HepG2 (cell line): ENCODE measurements around the gene P3H4. TPM values are rescaled to one million over a fixed set of nuclear protein-coding genes. Genes with fewer than 3 reads are reported as not detected.

Experiments
- ELK4 ChIP-seq: sonication (generic); formaldehyde crosslinking; IDR thresholded peaks from 2 replicates; pipeline ENCODE4 v1.9.0; 2021; ENCODE audit warnings: missing genetic modification reagents, borderline replicate concordance
- HNRNPL ChIP-seq: fragments of 200-400 bp; formaldehyde crosslinking; IDR thresholded peaks from 2 replicates; pipeline ENCODE4 v1.6.1; 2017; ENCODE audit warnings: mild to moderate bottlenecking, low read depth, low read length
- NFAT5 ChIP-seq: sonication (generic); formaldehyde crosslinking; IDR thresholded peaks from 2 replicates; pipeline ENCODE4 v1.4.0; 2020; ENCODE audit warnings: missing genetic modification reagents
- NONO ChIP-seq, 2 experiments: fragments of 450-650 bp in 1 of 2; sonication (generic) in 1 of 2; formaldehyde crosslinking in 1 of 2; IDR thresholded peaks in 1 of 2; conservative IDR thresholded peaks in 1 of 2; 2 replicates each; pipeline versions ENCODE4 v1.6.1 to v1.8.0; 2017 to 2022; ENCODE audit warnings: mild to moderate bottlenecking in 1 of 2, missing genetic modification reagents in 1 of 2, moderate library complexity in 1 of 2
- TFAP4 ChIP-seq: sonication (generic); IDR thresholded peaks from 2 replicates; pipeline ENCODE4 v1.6.1; 2016; ENCODE audit warnings: low read depth, borderline replicate concordance
- TRIM24 ChIP-seq: sonication (generic); formaldehyde crosslinking; IDR thresholded peaks from 2 replicates; pipeline ENCODE4 v1.8.0; 2022; ENCODE audit warnings: mild to moderate bottlenecking, missing genetic modification reagents
- ZNF142 ChIP-seq: sonication (generic); formaldehyde crosslinking; IDR thresholded peaks from 2 replicates; pipeline ENCODE4 v1.4.0; 2020; ENCODE audit warnings: missing genetic modification reagents
- ZNF143 ChIP-seq: sonication (generic); formaldehyde crosslinking; IDR thresholded peaks from 2 replicates; pipeline ENCODE4 v1.4.0; 2020; ENCODE audit warnings: missing genetic modification reagents
- ZSCAN31 ChIP-seq: sonication (generic); formaldehyde crosslinking; IDR thresholded peaks from 2 replicates; pipeline ENCODE4 v1.5.0; 2020; ENCODE audit warnings: low read depth, mild to moderate bottlenecking, missing genetic modification reagents
- ZSCAN9 ChIP-seq: IDR thresholded peaks from 2 replicates; pipeline ENCODE4 v1.6.1; 2016; ENCODE audit warnings: borderline replicate concordance
- polyA plus RNA-seq, 8 experiments: library from polyadenylated mRNA; depleted of rRNA in 3 of 8; stranded (reverse) in 7 of 8; unstranded in 1 of 8; fragments of >200 nt; fragmentation: Illumina TruSeq in 4 of 8; extraction: Trizol in 4 of 8; gene quantifications; 2 replicates each; pipeline versions ENCODE4 v1.2.1 to v1.2.3, GENCODE V29; 2011 to 2016; ENCODE audit warnings: low read depth in 4 of 8, missing spikeins in 1 of 8, mixed read lengths in 1 of 8; ENCODE audit not compliant: insufficient read depth in 1 of 8
- total RNA-seq, 5 experiments: library from RNA; depleted of rRNA; stranded (reverse); fragments of >200 nt; fragmentation: Illumina TruSeq; extraction: Trizol; gene quantifications; 2 replicates each; pipeline ENCODE4 v1.2.3, GENCODE V29; 2016; ENCODE audit warnings: low read depth in 1 of 5

The P3H4 gene
- total and polyA plus RNA-seq, 2 of the 13 experiments (the other 11 are each of a cell fraction or from before 2014, with no cell fraction given): 37.1 to 50.6 TPM

- TF ChIP-seq TFAP4 (no peak), ZSCAN9 (CRISPR knock-in tag) (peak; percentile 14; the same call in 1 of the 2 replicates), HNRNPL (no peak), TRIM24 (CRISPR knock-in tag) (no peak), NONO (IDR thresholded peaks at IDR 0.05) (no peak), NONO (CRISPR knock-in tag; conservative IDR thresholded peaks at IDR 0.05) (no peak; the same call in 1 of the 2 replicates), ZSCAN31 (CRISPR knock-in tag) (peak; percentile 86), NFAT5 (peak; percentile 87), ZNF142 (CRISPR knock-in tag) (peak; percentile 96), ZNF143 (CRISPR knock-in tag) (no peak), ELK4 (CRISPR knock-in tag) (no peak)
Measured at GRCh38 chr17:41811549-41812380, at the start of gene P3H4 (continued).
